IMR-90 (cell line): ENCODE results near the gene TMEM53.

ENCODE experiments used
- CEBPB ChIP-seq: IDR thresholded peaks from 2 replicates; pipeline ENCODE4 v1.6.1; 2012; ENCODE audit warnings: low read depth, low read length, improper control_type of control experiment
- CTCF ChIP-seq: conservative IDR thresholded peaks from 2 replicates; pipeline ENCODE4 v1.5.1; 2012; ENCODE audit warnings: mild to moderate bottlenecking, low read depth, low read length, improper control_type of control experiment
- FOS ChIP-seq: fragments of 150-350 bp; IDR thresholded peaks from 2 replicates; pipeline ENCODE4 v1.6.1; 2016; ENCODE audit warnings: low read depth, low read length
- MXI1 ChIP-seq: IDR thresholded peaks from 2 replicates; pipeline ENCODE4 v1.6.1; 2012; ENCODE audit warnings: low read depth, mild to moderate bottlenecking, low read length, moderate library complexity, borderline replicate concordance
- POLR2A ChIP-seq: IDR thresholded peaks from 2 replicates; pipeline ENCODE4 v1.6.1; 2012; ENCODE audit warnings: mild to moderate bottlenecking, low read depth, low read length
- RAD21 ChIP-seq: IDR thresholded peaks from 2 replicates; pipeline ENCODE4 v1.6.1; 2012; ENCODE audit warnings: low read length, improper control_type of control experiment
- RCOR1 ChIP-seq: IDR thresholded peaks from 2 replicates; pipeline ENCODE4 v1.6.1; 2012; ENCODE audit warnings: mild to moderate bottlenecking, low read length, improper control_type of control experiment; ENCODE audit not compliant: insufficient replicate concordance
- RFX5 ChIP-seq: IDR thresholded peaks from 2 replicates; pipeline ENCODE4 v1.8.0; 2012; ENCODE audit warnings: low read depth, mild to moderate bottlenecking, low read length, moderate library complexity
- SMC3 ChIP-seq: fragments of 150-350 bp; IDR thresholded peaks from 2 replicates; pipeline ENCODE4 v1.6.1; 2016; ENCODE audit warnings: low read depth, mild to moderate bottlenecking, antibody characterized with exemption, low read length, moderate library complexity
- TF ChIP-seq, protein P1 (sequence below): fragments of 150-350 bp; IDR thresholded peaks from 2 replicates; pipeline ENCODE4 v1.6.1; 2017; ENCODE audit warnings: mild to moderate bottlenecking, antibody characterized with exemption, low read length, low read depth

DNA sequence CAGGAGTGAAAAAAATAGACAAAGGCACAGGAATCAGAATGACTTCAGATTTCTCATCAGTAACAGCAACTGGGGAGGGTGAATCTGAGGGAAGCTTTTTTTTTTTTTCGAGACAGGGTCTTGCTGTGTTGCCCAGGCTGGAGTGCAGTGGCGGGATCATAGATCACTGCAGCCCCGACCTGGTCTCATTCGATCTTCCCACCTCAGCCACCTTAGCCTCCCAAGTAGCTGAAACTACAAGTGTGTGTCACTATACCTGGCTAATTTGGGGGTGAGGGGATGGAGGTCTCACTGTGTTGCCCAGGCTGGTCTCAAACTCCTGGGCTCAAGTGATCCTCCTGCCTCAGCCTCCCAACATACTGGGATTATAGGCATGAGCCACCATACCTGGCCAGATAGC is 10.9 kb upstream of the TMEM53 start:
- no peak for TF ChIP-seq CTCF
- TF ChIP-seq, protein P1, sequence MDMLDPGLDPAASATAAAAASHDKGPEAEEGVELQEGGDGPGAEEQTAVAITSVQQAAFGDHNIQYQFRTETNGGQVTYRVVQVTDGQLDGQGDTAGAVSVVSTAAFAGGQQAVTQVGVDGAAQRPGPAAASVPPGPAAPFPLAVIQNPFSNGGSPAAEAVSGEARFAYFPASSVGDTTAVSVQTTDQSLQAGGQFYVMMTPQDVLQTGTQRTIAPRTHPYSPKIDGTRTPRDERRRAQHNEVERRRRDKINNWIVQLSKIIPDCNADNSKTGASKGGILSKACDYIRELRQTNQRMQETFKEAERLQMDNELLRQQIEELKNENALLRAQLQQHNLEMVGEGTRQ, result no peak
- no peak for TF ChIP-seq CEBPB
- TF ChIP-seq RAD21, result no peak
- TF ChIP-seq MXI1, result no peak
- TF ChIP-seq POLR2A, result no peak
- no peak for TF ChIP-seq FOS
- TF ChIP-seq RFX5, result no peak
- no peak for TF ChIP-seq SMC3
- TF ChIP-seq RCOR1, result no peak
